ENCODE measurements around the gene PCDHGB5. TPM values are rescaled to one million over a fixed set of nuclear protein-coding genes. Genes with fewer than 3 reads are reported as not detected.
"Not testable (repeated sequence)": the region's sequence is repeated elsewhere in the genome, so short reads cannot be mapped to it uniquely, and the experiment has no call there.

Gene PCDHGB5
- total and polyA plus RNA-seq, 2 experiments from 2014 or later = 0.17 to 0.30 TPM

GRCh38 chr5:141417494-141418172 is 19.9 kb downstream of the PCDHGB5 start, which contains the start of gene PCDHGB7:
TSS of gene PCDHGB7 (plus strand) at chr5:141417677. CDS start at chr5:141417860, 183 bp downstream.
- TF ChIP-seq, protein P1, sequence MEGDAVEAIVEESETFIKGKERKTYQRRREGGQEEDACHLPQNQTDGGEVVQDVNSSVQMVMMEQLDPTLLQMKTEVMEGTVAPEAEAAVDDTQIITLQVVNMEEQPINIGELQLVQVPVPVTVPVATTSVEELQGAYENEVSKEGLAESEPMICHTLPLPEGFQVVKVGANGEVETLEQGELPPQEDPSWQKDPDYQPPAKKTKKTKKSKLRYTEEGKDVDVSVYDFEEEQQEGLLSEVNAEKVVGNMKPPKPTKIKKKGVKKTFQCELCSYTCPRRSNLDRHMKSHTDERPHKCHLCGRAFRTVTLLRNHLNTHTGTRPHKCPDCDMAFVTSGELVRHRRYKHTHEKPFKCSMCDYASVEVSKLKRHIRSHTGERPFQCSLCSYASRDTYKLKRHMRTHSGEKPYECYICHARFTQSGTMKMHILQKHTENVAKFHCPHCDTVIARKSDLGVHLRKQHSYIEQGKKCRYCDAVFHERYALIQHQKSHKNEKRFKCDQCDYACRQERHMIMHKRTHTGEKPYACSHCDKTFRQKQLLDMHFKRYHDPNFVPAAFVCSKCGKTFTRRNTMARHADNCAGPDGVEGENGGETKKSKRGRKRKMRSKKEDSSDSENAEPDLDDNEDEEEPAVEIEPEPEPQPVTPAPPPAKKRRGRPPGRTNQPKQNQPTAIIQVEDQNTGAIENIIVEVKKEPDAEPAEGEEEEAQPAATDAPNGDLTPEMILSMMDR (IDR thresholded peaks at IDR 0.05; ENCODE audit: poor library complexity) = peak; percentile 67
- H3K36me3 ChIP-seq (replicated peaks; ENCODE audit: insufficient read depth, low read depth); H3K27me3 ChIP-seq; H3K79me2 ChIP-seq; H3K4me1 ChIP-seq (ENCODE audit: insufficient read depth); H2AFZ ChIP-seq; H4K20me1 ChIP-seq (ENCODE audit: insufficient read depth, poor library complexity, severe bottlenecking); H3K9me2 ChIP-seq (replicated peaks; ENCODE audit: insufficient read depth): not testable (repeated sequence)
- peaks cover 55% of the 10 kb centered on the region for H3K9me3 ChIP-seq (ENCODE audit: low read depth)
- H3K27ac ChIP-seq = peak within 1 kb of the TSS; percentile 21
- WGBS (ENCODE audit: low lambda C conversion rate, missing lambda C conversion rate) = 7% methylated on average over 45 of the region's 47 CpGs
- peak within 1 kb of the TSS; percentile 66 for H3K4me2 ChIP-seq
- peak; percentile 83 for DNase-seq (ENCODE audit: low spot score)
- peak within 1 kb of the TSS; percentile 22 for H3K4me3 ChIP-seq

GRCh38 chr5:141419074-141419880 is 21.5 kb downstream of the PCDHGB5 start:
- over 99% methylated on average over 72 of the region's 74 CpGs for WGBS (ENCODE audit: low lambda C conversion rate, missing lambda C conversion rate)
- Histone ChIP-seq H3K27ac (no peak overlapping the region), H3K9me2 (replicated peaks; ENCODE audit: insufficient read depth) (no peaks in the 10 kb centered on the region), H3K36me3 (replicated peaks; ENCODE audit: insufficient read depth, low read depth) (peaks cover 8% of the 10 kb centered on the region), H4K20me1 (ENCODE audit: insufficient read depth, poor library complexity, severe bottlenecking) (no peaks in the 10 kb centered on the region), H3K4me1 (ENCODE audit: insufficient read depth) (no peaks in the 10 kb centered on the region), H3K9me3 (ENCODE audit: low read depth) (peaks cover 63% of the 10 kb centered on the region), H3K27me3 (no peaks in the 10 kb centered on the region), H3K4me3 (no peak overlapping the region), H3K79me2 (peaks cover 10% of the 10 kb centered on the region), H3K4me2 (no peak overlapping the region), H2AFZ (no peak overlapping the region)
- DNase-seq (ENCODE audit: low spot score) = no peak
- no peak for TF ChIP-seq EZH2 (IDR thresholded peaks at IDR 0.05; ENCODE audit: borderline replicate concordance)
- TF ChIP-seq, protein P1 (IDR thresholded peaks at IDR 0.05; ENCODE audit: poor library complexity) = no peak
- TF ChIP-seq EZH2phosphoT487 (IDR thresholded peaks at IDR 0.05; ENCODE audit: low read depth, severe bottlenecking, unreplicated experiment) = no peak

GRCh38 chr5:141420855-141421488 is 23.2 kb downstream of the PCDHGB5 start, which contains the start of gene PCDHGA11:
TSS of gene PCDHGA11 (plus strand) at chr5:141421051. CDS start at chr5:141421228, 177 bp downstream.
- peaks cover 13% of the 10 kb centered on the region for H3K79me2 ChIP-seq
- 51% methylated on average over 42 of the region's 42 CpGs for WGBS (ENCODE audit: low lambda C conversion rate, missing lambda C conversion rate)
- peaks cover 14% of the 10 kb centered on the region for H3K36me3 ChIP-seq (replicated peaks; ENCODE audit: insufficient read depth, low read depth)
- no peak within 1 kb of the TSS for H2AFZ ChIP-seq
- no peaks in the 10 kb centered on the region for H3K4me1 ChIP-seq (ENCODE audit: insufficient read depth)
- H3K9me3 ChIP-seq (ENCODE audit: low read depth) = peaks cover 74% of the 10 kb centered on the region
- H3K9me2 ChIP-seq (replicated peaks; ENCODE audit: insufficient read depth) = no peaks in the 10 kb centered on the region
- H3K4me2 ChIP-seq = peak within 1 kb of the TSS; percentile 60
- no peak within 1 kb of the TSS for H3K27ac ChIP-seq
- TF ChIP-seq EZH2phosphoT487 (IDR thresholded peaks at IDR 0.05; ENCODE audit: low read depth, severe bottlenecking, unreplicated experiment) (no peak), EZH2 (IDR thresholded peaks at IDR 0.05; ENCODE audit: borderline replicate concordance) (no peak)
- TF ChIP-seq, protein P1 (IDR thresholded peaks at IDR 0.05; ENCODE audit: poor library complexity) = peak; percentile 32
- H3K4me3 ChIP-seq = peak within 1 kb of the TSS; percentile 29
- peak; percentile 52 for DNase-seq (ENCODE audit: low spot score)
- H4K20me1 ChIP-seq (ENCODE audit: insufficient read depth, poor library complexity, severe bottlenecking) = no peaks in the 10 kb centered on the region
- no peaks in the 10 kb centered on the region for H3K27me3 ChIP-seq
